Lower leg skin (tissue), 4 donors: ENCODE data around the gene MTARC2. TPM values are rescaled to one million over a fixed set of nuclear protein-coding genes. Genes with fewer than 3 reads are reported as not detected.

Source experiments
- DNase-seq, 2 donors: peaks; one replicate each; pipeline ENCODE4 v3.0.0-alpha.2; 2019; ENCODE audit warnings: low spot score in 2 of 2
- H3K4me3 ChIP-seq: fragments of 200-600 bp; sonication (generic); 2 replicates; pipeline ENCODE4 v1.5.1; 2017; ENCODE audit warnings: mild to moderate bottlenecking, low read depth; ENCODE audit not compliant: poor library complexity, severe bottlenecking
- CTCF ChIP-seq, 3 donors: fragments of 450-650 bp; IDR thresholded peaks; one replicate each; pipeline ENCODE4 v1.5.1; 2016; ENCODE audit warnings: antibody characterized with exemption in 3 of 3, mild to moderate bottlenecking in 3 of 3, moderate library complexity in 2 of 3
- POLR2A ChIP-seq, 2 donors: fragments of 450-650 bp; IDR thresholded peaks; one replicate each; pipeline ENCODE4 v1.6.1; 2016 to 2017; ENCODE audit warnings: antibody characterized with exemption in 2 of 2, mild to moderate bottlenecking in 1 of 2, moderate library complexity in 1 of 2
- WGBS, 2 donors: methylation state at CpG; one replicate each; pipeline ENCODE4 v1.1.5; 2018; 5-methylcytosine and 5-hydroxymethylcytosine counted together
- intact Hi-C: fragments of 100-400 bp; cut with DNase I; formaldehyde crosslinking; loops from one replicate; pipeline ENCODE4 v1.15.0; 2023; ENCODE audit warnings: low total_unique reads
- total RNA-seq, 4 donors: library from RNA; depleted of rRNA; stranded (reverse); fragments of >200 nt; gene quantifications; one replicate each; pipeline ENCODE4 v1.1.0, GENCODE V29; 2016

Gene MTARC2
- total RNA-seq, 4 donors from 2014 or later, result 4.3 to 8.6 (median 5.6) TPM

- WGBS, 2 donors, result 46 to 48% methylated on average over 5 of the region's 5 CpGs
- H3K4me3 ChIP-seq, result no peak overlapping the region
- TF ChIP-seq CTCF (IDR thresholded peaks at IDR 0.05) (no peak), POLR2A (IDR thresholded peaks at IDR 0.05) (no peak)
- no peak for DNase-seq
- intact Hi-C loops, result no loop called here
Observed at GRCh38 chr1:220702733-220703270, 45.3 kb upstream of the MTARC2 start.

GRCh38 chr1:220703305-220703704 lies 44.8 kb upstream of the MTARC2 start:
- no peak for DNase-seq
- H3K4me3 ChIP-seq, result no peak overlapping the region
- intact Hi-C loops, result no loop called here
- TF ChIP-seq CTCF (IDR thresholded peaks at IDR 0.05) (no peak), POLR2A (IDR thresholded peaks at IDR 0.05) (no peak)
- 87 to 90% methylated on average over 4 of the region's 4 CpGs for whole genome bisulfite sequencing, 2 donors

GRCh38 chr1:220705782-220706181 lies 42.3 kb upstream of the MTARC2 start:
- TF ChIP-seq POLR2A (IDR thresholded peaks at IDR 0.05) (no peak), CTCF (IDR thresholded peaks at IDR 0.05) (no peak)
- intact Hi-C loops, result no loop called here
- no peak for DNase-seq
- 74 to 85% methylated on average over 7 of the region's 7 CpGs for WGBS, 2 donors
- H3K4me3 ChIP-seq, result no peak overlapping the region

GRCh38 chr1:220706480-220706879 lies 41.6 kb upstream of the MTARC2 start:
- intact Hi-C loops, result no loop called here
- no peak for DNase-seq
- H3K4me3 ChIP-seq, result no peak overlapping the region
- 57 to 78% methylated on average over 9 of the region's 9 CpGs for WGBS, 2 donors
- TF ChIP-seq CTCF (IDR thresholded peaks at IDR 0.05), result no peak
- TF ChIP-seq POLR2A (IDR thresholded peaks at IDR 0.05), result no peak

- TF ChIP-seq CTCF (IDR thresholded peaks at IDR 0.05) (no peak), POLR2A (IDR thresholded peaks at IDR 0.05) (no peak)
- 77 to 88% methylated on average over 9 to 10 of the region's 10 CpGs for WGBS, 2 donors
- DNase-seq, result no peak
- H3K4me3 ChIP-seq, result no peak overlapping the region
- intact Hi-C loops, result no loop called here
Observed at GRCh38 chr1:220707160-220707559, 41.0 kb upstream of the MTARC2 start.

GRCh38 chr1:220708244-220708643 lies 39.9 kb upstream of the MTARC2 start:
- intact Hi-C loops, result no loop called here
- 90 to 93% methylated on average over 4 of the region's 4 CpGs for WGBS, 2 donors
- DNase-seq, result no peak
- H3K4me3 ChIP-seq, result no peak overlapping the region
- TF ChIP-seq POLR2A (IDR thresholded peaks at IDR 0.05) (no peak), CTCF (IDR thresholded peaks at IDR 0.05) (no peak)
